CD14-positive monocyte (primary cell): ENCODE data around the gene UGT1A9. TPM values are rescaled to one million over a fixed set of nuclear protein-coding genes. Genes with fewer than 3 reads are reported as not detected.
"Not testable (repeated sequence)": the region's sequence is repeated elsewhere in the genome, so short reads cannot be mapped to it uniquely, and the experiment has no call there.

Experiments
- DNase-seq, 3 donors: peaks; one replicate each; pipeline ENCODE4 v3.0.0-alpha.2; 2011 to 2022
- H2AFZ ChIP-seq: 2 replicates; pipeline ENCODE4 v1.6.0; 2012; ENCODE audit warnings: mild to moderate bottlenecking, low read depth, low read length, inconsistent platforms; ENCODE audit not compliant: insufficient read depth, poor library complexity, severe bottlenecking
- H3K27ac ChIP-seq, 2 donors: 1 replicate in 1 of 2; 2 replicates in 1 of 2; pipeline ENCODE4 v1.5.1; 2012 to 2013; ENCODE audit warnings: low read length in 2 of 2, control low read depth in 1 of 2, inconsistent platforms in 1 of 2, low read depth in 1 of 2, mild to moderate bottlenecking in 1 of 2
- H3K27me3 ChIP-seq, 2 donors: one replicate each; pipeline versions ENCODE4 v1.6.0 to v1.6.1; 2011 to 2013; ENCODE audit warnings: low read length in 2 of 2; ENCODE audit not compliant: control insufficient read depth in 2 of 2, insufficient read depth in 2 of 2
- H3K36me3 ChIP-seq, 2 donors: replicated peaks in 1 of 2; 1 replicate in 1 of 2; 2 replicates in 1 of 2; pipeline versions ENCODE4 v1.5.1 to v1.6.1; 2012 to 2013; ENCODE audit warnings: low read length in 2 of 2, control low read depth in 1 of 2, inconsistent platforms in 1 of 2, mild to moderate bottlenecking in 1 of 2; ENCODE audit not compliant: insufficient read depth in 2 of 2, control insufficient read depth in 1 of 2
- H3K4me1 ChIP-seq, 2 donors: 1 replicate in 1 of 2; 2 replicates in 1 of 2; pipeline versions ENCODE4 v1.5.1 to v1.6.1; 2012 to 2013; ENCODE audit warnings: low read length in 2 of 2, control low read depth in 1 of 2, inconsistent platforms in 1 of 2, mild to moderate bottlenecking in 1 of 2, moderate library complexity in 1 of 2; ENCODE audit not compliant: insufficient read depth in 2 of 2, control insufficient read depth in 1 of 2
- H3K4me2 ChIP-seq: replicated peaks from 2 replicates; pipeline ENCODE3; 2012; ENCODE audit warnings: low read length, moderate library complexity, mild to moderate bottlenecking; ENCODE audit not compliant: poor library complexity, severe bottlenecking; ENCODE audit errors: extremely low read depth
- H3K4me3 ChIP-seq, 3 experiments: fragments of 200-600 bp in 1 of 3; sonication (generic) in 1 of 3; replicated peaks in 1 of 3; 1 replicate in 2 of 3; 2 replicates in 1 of 3; pipeline ENCODE4 v1.5.1; 2011 to 2013; ENCODE audit warnings: low read length in 3 of 3, mild to moderate bottlenecking in 3 of 3, control low read depth in 2 of 3, low read depth in 2 of 3, inconsistent platforms in 1 of 3, moderate library complexity in 1 of 3
- H3K79me2 ChIP-seq: 2 replicates; pipeline ENCODE4 v1.6.0; 2012; ENCODE audit warnings: mild to moderate bottlenecking, control low read depth, inconsistent platforms, low read length, moderate library complexity; ENCODE audit not compliant: insufficient read depth
- H3K9ac ChIP-seq: 2 replicates; pipeline ENCODE4 v1.6.0; 2017; ENCODE audit warnings: low read length, mild to moderate bottlenecking; ENCODE audit not compliant: insufficient read depth, poor library complexity, severe bottlenecking
- H3K9me3 ChIP-seq, 2 donors: replicated peaks in 1 of 2; 1 replicate in 1 of 2; 2 replicates in 1 of 2; pipeline versions ENCODE4 v1.5.1 to v1.6.1; 2012 to 2013; ENCODE audit warnings: low read length in 2 of 2, control low read depth in 1 of 2; ENCODE audit not compliant: control insufficient read depth in 1 of 2, insufficient read depth in 1 of 2
- H4K20me1 ChIP-seq: 2 replicates; pipeline ENCODE4 v1.6.0; 2012; ENCODE audit warnings: mild to moderate bottlenecking, low read length, control low read depth, moderate library complexity; ENCODE audit not compliant: insufficient read depth
- H3K27ac Mint-ChIP-seq, 7 donors: one replicate each; pipeline ENCODE4 v1.8.0; 2020; ENCODE audit warnings: mild to moderate bottlenecking in 7 of 7, mixed read lengths in 7 of 7, moderate library complexity in 6 of 7, inconsistent platforms in 2 of 7
- H3K27me3 Mint-ChIP-seq, 3 donors: one replicate each; pipeline ENCODE4 v1.8.0; 2021 to 2022; ENCODE audit warnings: low read depth in 3 of 3, mild to moderate bottlenecking in 3 of 3, mixed read lengths in 3 of 3, moderate library complexity in 3 of 3, inconsistent platforms in 1 of 3
- H3K36me3 Mint-ChIP-seq, 2 donors: one replicate each; pipeline ENCODE4 v1.8.0; 2020; ENCODE audit warnings: mixed read lengths in 2 of 2, inconsistent platforms in 1 of 2, mild to moderate bottlenecking in 1 of 2
- H3K4me1 Mint-ChIP-seq: one replicate; pipeline ENCODE4 v1.8.0; 2020; ENCODE audit warnings: mild to moderate bottlenecking, mixed read lengths
- H3K4me3 Mint-ChIP-seq, 2 donors: one replicate each; pipeline ENCODE4 v1.8.0; 2020; ENCODE audit warnings: mild to moderate bottlenecking in 2 of 2, mixed read lengths in 2 of 2, moderate library complexity in 1 of 2
- H3K9me3 Mint-ChIP-seq, 7 donors: one replicate each; pipeline ENCODE4 v1.8.0; 2020 to 2022; ENCODE audit warnings: mixed read lengths in 7 of 7, mild to moderate bottlenecking in 6 of 7, moderate library complexity in 6 of 7, inconsistent platforms in 2 of 7
- WGBS: methylation state at CpG from one replicate; pipeline ENCODE4 v1.1.5; 2013; ENCODE audit warnings: missing lambda C conversion rate; ENCODE audit not compliant: insufficient coverage; 5-methylcytosine and 5-hydroxymethylcytosine counted together
- intact Hi-C, 2 donors: fragments of 100-400 bp; cut with micrococcal nuclease; formaldehyde crosslinking; loops; one replicate each; pipeline versions ENCODE4 v1.15.0 to v1.15.1; 2023
- polyA plus RNA-seq, 3 donors: library from polyadenylated mRNA; depleted of rRNA in 1 of 3; unstranded in 2 of 3; stranded (reverse) in 1 of 3; fragments of 300-500 nt in 2 of 3; fragments of >200 nt in 1 of 3; fragmentation: Illumina TruSeq in 2 of 3; gene quantifications; 1 replicate in 2 of 3; 2 replicates in 1 of 3; pipeline ENCODE4 v1.2.3, GENCODE V29; 2012 to 2021
- TF ChIP-seq, protein P1 (sequence below): fragments of 200-600 bp; IDR thresholded peaks from one replicate; pipeline ENCODE4 v1.8.0; 2022; ENCODE audit warnings: antibody characterized with exemption, mild to moderate bottlenecking

The UGT1A9 gene
- polyA plus RNA-seq, 3 donors, result not detected

DNA sequence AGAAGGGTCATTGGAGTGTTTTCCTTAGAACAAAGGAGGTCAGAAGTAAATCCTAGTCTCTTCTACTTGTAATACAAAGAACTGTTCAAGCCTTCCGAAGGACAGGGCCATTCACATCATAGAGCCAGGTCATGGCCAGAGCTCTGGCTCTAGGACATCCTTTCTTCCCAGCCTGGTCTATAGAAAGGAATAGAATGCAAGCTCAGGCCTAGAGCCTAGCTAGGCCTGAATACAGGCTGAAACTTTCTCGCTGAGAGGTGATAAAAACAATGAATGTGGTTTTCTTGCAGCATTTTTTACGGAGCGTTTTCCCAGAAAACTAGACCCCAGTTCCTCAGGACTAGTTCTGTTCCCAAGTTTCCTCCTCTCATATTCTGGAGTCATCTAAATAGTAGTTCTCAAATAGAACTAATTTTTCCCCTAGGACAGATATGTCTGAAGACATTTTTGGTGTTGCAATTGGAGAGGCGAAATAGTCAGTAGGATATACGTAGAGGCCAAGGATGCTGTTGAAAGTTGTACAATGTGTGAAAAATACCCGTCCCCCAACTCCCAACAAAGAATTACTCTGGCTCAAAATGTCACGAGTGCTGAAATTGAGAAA is 27.8 kb downstream of the UGT1A9 start:
- no peaks in the 10 kb centered on the region for H3K27me3 ChIP-seq
- Mint-ChIP-seq H3K36me3 (no peaks in the 10 kb centered on the region), H3K9me3 (peaks cover 0 to 6% (median 1%) of the 10 kb centered on the region in 7 donors), H3K4me3 (no peak overlapping the region), H3K27me3 (peaks cover 0 to 3% (median 1%) of the 10 kb centered on the region in 3 donors), H3K4me1 (no peaks in the 10 kb centered on the region), H3K27ac (no peak overlapping the region)
- no peak overlapping the region for H3K9ac ChIP-seq
- no peaks in the 10 kb centered on the region for H3K79me2 ChIP-seq
- no peaks in the 10 kb centered on the region for H3K9me3 ChIP-seq
- DNase-seq, result no peak
- WGBS, result 100% methylated on average over 1 of the region's 8 CpGs
- H3K27ac ChIP-seq, result no peak overlapping the region
- H4K20me1 ChIP-seq, result no peaks in the 10 kb centered on the region
- TF ChIP-seq, protein P1, sequence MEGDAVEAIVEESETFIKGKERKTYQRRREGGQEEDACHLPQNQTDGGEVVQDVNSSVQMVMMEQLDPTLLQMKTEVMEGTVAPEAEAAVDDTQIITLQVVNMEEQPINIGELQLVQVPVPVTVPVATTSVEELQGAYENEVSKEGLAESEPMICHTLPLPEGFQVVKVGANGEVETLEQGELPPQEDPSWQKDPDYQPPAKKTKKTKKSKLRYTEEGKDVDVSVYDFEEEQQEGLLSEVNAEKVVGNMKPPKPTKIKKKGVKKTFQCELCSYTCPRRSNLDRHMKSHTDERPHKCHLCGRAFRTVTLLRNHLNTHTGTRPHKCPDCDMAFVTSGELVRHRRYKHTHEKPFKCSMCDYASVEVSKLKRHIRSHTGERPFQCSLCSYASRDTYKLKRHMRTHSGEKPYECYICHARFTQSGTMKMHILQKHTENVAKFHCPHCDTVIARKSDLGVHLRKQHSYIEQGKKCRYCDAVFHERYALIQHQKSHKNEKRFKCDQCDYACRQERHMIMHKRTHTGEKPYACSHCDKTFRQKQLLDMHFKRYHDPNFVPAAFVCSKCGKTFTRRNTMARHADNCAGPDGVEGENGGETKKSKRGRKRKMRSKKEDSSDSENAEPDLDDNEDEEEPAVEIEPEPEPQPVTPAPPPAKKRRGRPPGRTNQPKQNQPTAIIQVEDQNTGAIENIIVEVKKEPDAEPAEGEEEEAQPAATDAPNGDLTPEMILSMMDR, result no peak
- H3K4me2 ChIP-seq, result no peak overlapping the region
- H3K36me3 ChIP-seq, result no peaks in the 10 kb centered on the region
- H3K4me3 ChIP-seq, result no peak overlapping the region
- no peaks in the 10 kb centered on the region for H3K4me1 ChIP-seq
- no peak overlapping the region for H2AFZ ChIP-seq
- intact Hi-C loops, result no loop called here

- Histone ChIP-seq H3K9me3 (no peaks in the 10 kb centered on the region), H3K36me3 (no peaks in the 10 kb centered on the region), H3K4me1 (no peaks in the 10 kb centered on the region), H3K27me3 (no peaks in the 10 kb centered on the region), H3K9ac (no peak overlapping the region), H3K27ac (no peak overlapping the region), H3K79me2 (no peaks in the 10 kb centered on the region), H2AFZ (no peak overlapping the region), H4K20me1 (no peaks in the 10 kb centered on the region), H3K4me3 (no peak overlapping the region), H3K4me2 (no peak overlapping the region)
- intact Hi-C loops, result no loop called here
- Mint-ChIP-seq H3K27ac (no peak overlapping the region), H3K27me3 (peaks cover 0 to 3% (median 3%) of the 10 kb centered on the region in 3 donors), H3K4me3 (no peak overlapping the region), H3K4me1 (no peaks in the 10 kb centered on the region), H3K9me3 (peaks cover 0 to 4% (median 0%) of the 10 kb centered on the region in 7 donors), H3K36me3 (no peaks in the 10 kb centered on the region)
- no peak for DNase-seq
- TF ChIP-seq, protein P1, result no peak
- WGBS, result no CpG with 5 or more reads among the region's 1 CpG
Measured at GRCh38 chr2:233700028-233700635, 28.4 kb downstream of the UGT1A9 start.

GRCh38 chr2:233700842-233701241 is 29.1 kb downstream of the UGT1A9 start:
- H3K9me3 Mint-ChIP-seq, H3K79me2 ChIP-seq, H3K27ac ChIP-seq, H3K4me3 Mint-ChIP-seq, intact Hi-C loops, H3K9ac ChIP-seq, H3K4me2 ChIP-seq, H3K27me3 Mint-ChIP-seq, H3K4me1 ChIP-seq, H4K20me1 ChIP-seq, H3K27me3 ChIP-seq, H3K27ac Mint-ChIP-seq, H3K4me3 ChIP-seq, DNase-seq, H2AFZ ChIP-seq, H3K36me3 Mint-ChIP-seq, H3K9me3 ChIP-seq, H3K4me1 Mint-ChIP-seq, H3K36me3 ChIP-seq: not testable (repeated sequence)
- WGBS, result no CpG with 5 or more reads among the region's 5 CpGs
